ENCODE data around the gene FBXO39. TPM values are rescaled to one million over a fixed set of nuclear protein-coding genes. Genes with fewer than 3 reads are reported as not detected.

Gene FBXO39
- total RNA-seq, 4 donors from 2014 or later, result not detected

DNA sequence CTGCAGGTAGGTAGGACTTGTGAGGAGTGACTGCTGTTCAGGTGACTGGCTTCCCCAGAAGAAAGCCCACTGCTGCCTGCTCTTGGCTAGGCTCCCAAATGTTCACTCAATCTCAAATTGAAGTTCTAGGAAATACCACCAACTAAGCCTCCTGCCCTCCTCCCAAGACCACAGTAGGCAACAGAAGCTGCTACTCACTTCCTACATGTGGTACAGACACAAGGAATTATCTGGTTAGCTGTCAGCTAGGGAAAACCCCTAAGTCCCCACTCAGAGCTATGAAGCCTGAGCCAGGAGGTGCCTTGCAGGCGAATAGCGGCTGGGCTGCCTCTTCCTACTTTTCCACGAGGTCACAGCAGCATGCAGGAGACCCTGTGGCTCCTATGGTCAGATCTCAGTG, 4.9 kb downstream of the FBXO39 start:
- intact Hi-C loops (cut with DNase I; ENCODE audit: low total_unique reads), result no loop called here
- no peak for TF ChIP-seq POLR2A (IDR thresholded peaks at IDR 0.05)
- TF ChIP-seq, protein P1, sequence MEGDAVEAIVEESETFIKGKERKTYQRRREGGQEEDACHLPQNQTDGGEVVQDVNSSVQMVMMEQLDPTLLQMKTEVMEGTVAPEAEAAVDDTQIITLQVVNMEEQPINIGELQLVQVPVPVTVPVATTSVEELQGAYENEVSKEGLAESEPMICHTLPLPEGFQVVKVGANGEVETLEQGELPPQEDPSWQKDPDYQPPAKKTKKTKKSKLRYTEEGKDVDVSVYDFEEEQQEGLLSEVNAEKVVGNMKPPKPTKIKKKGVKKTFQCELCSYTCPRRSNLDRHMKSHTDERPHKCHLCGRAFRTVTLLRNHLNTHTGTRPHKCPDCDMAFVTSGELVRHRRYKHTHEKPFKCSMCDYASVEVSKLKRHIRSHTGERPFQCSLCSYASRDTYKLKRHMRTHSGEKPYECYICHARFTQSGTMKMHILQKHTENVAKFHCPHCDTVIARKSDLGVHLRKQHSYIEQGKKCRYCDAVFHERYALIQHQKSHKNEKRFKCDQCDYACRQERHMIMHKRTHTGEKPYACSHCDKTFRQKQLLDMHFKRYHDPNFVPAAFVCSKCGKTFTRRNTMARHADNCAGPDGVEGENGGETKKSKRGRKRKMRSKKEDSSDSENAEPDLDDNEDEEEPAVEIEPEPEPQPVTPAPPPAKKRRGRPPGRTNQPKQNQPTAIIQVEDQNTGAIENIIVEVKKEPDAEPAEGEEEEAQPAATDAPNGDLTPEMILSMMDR (IDR thresholded peaks at IDR 0.05), result no peak
- no peak for TF ChIP-seq POLR2AphosphoS5 (IDR thresholded peaks at IDR 0.05)
- TF ChIP-seq EP300 (IDR thresholded peaks at IDR 0.05; ENCODE audit: low read depth), result no peak
- in situ Hi-C loops (cut with MboI; ENCODE audit: low pct_ligation_motif_present in 1 of 4, low pct_unique_long_range_greater_than_20kb in 1 of 4, low sequenced_read_pairs in 3 of 4), result loop anchor here in 1 of 4 donors (25.0 kb wide), 1 partner anchor 94 kb away; no protein-coding TSS in a partner anchor

DNA sequence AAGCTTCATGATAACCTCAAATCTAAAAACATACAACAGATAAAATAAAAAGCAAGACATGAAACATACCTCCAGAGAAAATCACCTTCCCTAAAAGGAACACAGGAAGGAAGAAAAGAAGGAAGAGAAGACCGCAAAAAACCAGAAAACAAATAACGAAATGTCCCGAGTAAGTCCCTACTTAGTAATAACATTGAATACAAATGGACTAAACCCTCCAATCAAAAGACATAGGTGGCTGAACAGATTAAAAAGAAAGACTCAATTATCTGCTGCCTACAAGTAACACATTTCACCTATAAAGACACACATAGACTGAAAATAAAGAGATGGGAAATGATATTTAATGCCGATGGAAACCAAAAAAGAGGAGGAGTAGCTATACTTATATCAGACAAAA, 6.2 kb downstream of the FBXO39 start:
- 86% methylated on average over 4 of the region's 4 CpGs for WGBS, 2 donors (ENCODE audit: low coverage in 1 of 2)
- TF ChIP-seq EP300 (IDR thresholded peaks at IDR 0.05; ENCODE audit: low read depth), result no peak
- TF ChIP-seq POLR2AphosphoS5 (IDR thresholded peaks at IDR 0.05), result no peak
- TF ChIP-seq, protein P1 (IDR thresholded peaks at IDR 0.05), result no peak
- TF ChIP-seq POLR2A (IDR thresholded peaks at IDR 0.05), result no peak
- in situ Hi-C loops (cut with MboI; ENCODE audit: low pct_ligation_motif_present in 1 of 4, low pct_unique_long_range_greater_than_20kb in 1 of 4, low sequenced_read_pairs in 3 of 4) (loop anchor here in 1 of 4 donors (25.0 kb wide), 1 partner anchor 95 kb away; no protein-coding TSS in a partner anchor), intact Hi-C loops (cut with DNase I; ENCODE audit: low total_unique reads) (no loop called here)
- H3K4me3 ChIP-seq, result no peak overlapping the region
- no peaks in the 10 kb centered on the region for H3K36me3 ChIP-seq
- H3K27me3 ChIP-seq, result peaks cover 41% of the 10 kb centered on the region
- H3K9me3 ChIP-seq, result peaks cover 3 to 5% of the 10 kb centered on the region in 2 donors
- DNase-seq, result no peak
- no peak overlapping the region for H3K27ac ChIP-seq
- H3K4me1 ChIP-seq, result no peaks in the 10 kb centered on the region

More for the DNA sequence above, 4.9 kb downstream of the FBXO39 start:
- DNase-seq, result no peak
- H3K27ac ChIP-seq, result no peak overlapping the region
- H3K4me3 ChIP-seq, result no peak overlapping the region
- 63% methylated on average over 3 of the region's 3 CpGs; no CpG with 5 or more reads in 1 of the 2 donors for WGBS, 2 donors (ENCODE audit: low coverage in 1 of 2)
- H3K9me3 ChIP-seq, result peaks cover 3 to 5% of the 10 kb centered on the region in 2 donors
- no peaks in the 10 kb centered on the region for H3K36me3 ChIP-seq
- H3K4me1 ChIP-seq, result peaks cover 0 to 2% (median 0%) of the 10 kb centered on the region in 4 donors
- H3K27me3 ChIP-seq, result peaks cover 41% of the 10 kb centered on the region

DNA sequence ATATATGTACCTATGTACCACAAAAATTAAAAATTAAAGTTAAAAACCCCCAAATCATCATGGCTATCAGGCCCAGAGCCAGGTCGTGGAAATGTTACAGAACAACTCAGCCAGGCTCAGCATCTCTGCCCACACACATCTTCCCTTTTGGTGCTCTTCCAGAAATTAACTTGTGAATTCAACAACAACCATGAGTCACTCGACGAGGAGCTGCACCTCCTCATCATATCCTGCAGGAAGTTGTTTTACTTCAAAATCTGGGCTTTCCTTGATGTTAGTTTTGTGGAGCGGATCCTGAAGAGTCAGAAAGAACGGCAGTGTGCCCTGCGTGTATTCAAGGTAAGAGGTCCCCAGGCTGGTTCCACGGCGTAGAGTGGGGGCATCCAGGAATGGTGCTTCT, 10.6 kb downstream of the FBXO39 start:
- DNase-seq, result no peak
- WGBS, 2 donors (ENCODE audit: low coverage in 1 of 2), result 13 to 70% methylated on average over 1 to 8 of the region's 8 CpGs
- Histone ChIP-seq H3K27me3 (peaks cover 73% of the 10 kb centered on the region), H3K4me1 (no peaks in the 10 kb centered on the region), H3K27ac (no peak overlapping the region), H3K4me3 (no peak overlapping the region), H3K9me3 (peaks cover 3 to 5% of the 10 kb centered on the region in 2 donors), H3K36me3 (no peaks in the 10 kb centered on the region)
- in situ Hi-C loops (cut with MboI; ENCODE audit: low pct_ligation_motif_present in 1 of 4, low pct_unique_long_range_greater_than_20kb in 1 of 4, low sequenced_read_pairs in 3 of 4), result loop anchor here in 1 of 4 donors (25.0 kb wide), 1 partner anchor 99 kb away; no protein-coding TSS in a partner anchor
- intact Hi-C loops (cut with DNase I; ENCODE audit: low total_unique reads), result no loop called here
- TF ChIP-seq POLR2A (IDR thresholded peaks at IDR 0.05), result no peak
- TF ChIP-seq, protein P1 (IDR thresholded peaks at IDR 0.05), result no peak
- no peak for TF ChIP-seq POLR2AphosphoS5 (IDR thresholded peaks at IDR 0.05)
- no peak for TF ChIP-seq EP300 (IDR thresholded peaks at IDR 0.05; ENCODE audit: low read depth)

DNA sequence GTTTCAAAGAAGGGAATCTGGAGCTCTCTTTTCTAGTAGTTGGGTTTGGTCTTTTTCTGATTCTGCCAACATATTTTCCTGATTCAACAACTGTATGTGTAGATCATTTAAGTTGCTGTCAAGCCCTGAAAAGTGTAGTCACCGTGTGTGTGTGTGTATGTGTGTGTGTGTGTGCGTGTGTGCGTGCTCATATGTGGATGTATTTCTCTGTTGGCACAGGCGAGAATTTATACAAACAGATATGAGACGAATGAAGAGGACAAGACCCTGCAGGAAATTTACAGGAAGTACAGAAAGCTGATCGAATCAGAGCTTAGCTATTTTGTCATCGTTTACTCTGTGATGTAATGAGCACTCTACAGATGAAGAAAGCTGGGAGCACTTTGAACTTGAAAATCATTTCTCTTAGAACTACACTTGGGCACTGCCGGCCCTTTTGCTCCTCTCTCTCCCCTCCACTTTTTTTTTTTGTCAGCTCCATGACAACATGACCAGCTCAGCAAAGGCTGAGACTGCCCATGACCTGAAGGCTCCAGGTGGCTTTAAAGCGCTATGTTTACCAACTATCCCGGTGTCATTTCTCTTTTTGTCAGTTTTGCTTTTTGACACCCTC, 11.2 kb downstream of the FBXO39 start:
- in situ Hi-C loops (cut with MboI; ENCODE audit: low pct_ligation_motif_present in 1 of 4, low pct_unique_long_range_greater_than_20kb in 1 of 4, low sequenced_read_pairs in 3 of 4) (loop anchor here in 1 of 4 donors (25.0 kb wide), 1 partner anchor 100 kb away; no protein-coding TSS in a partner anchor), intact Hi-C loops (cut with DNase I; ENCODE audit: low total_unique reads) (no loop called here)
- no peaks in the 10 kb centered on the region for H3K4me1 ChIP-seq
- peaks cover 79% of the 10 kb centered on the region for H3K27me3 ChIP-seq
- no peak overlapping the region for H3K27ac ChIP-seq
- WGBS, 2 donors (ENCODE audit: low coverage in 1 of 2), result 36 to 44% methylated on average over 8 to 10 of the region's 10 CpGs
- no peak for DNase-seq
- no peak overlapping the region for H3K4me3 ChIP-seq
- TF ChIP-seq, protein P1 (IDR thresholded peaks at IDR 0.05), result no peak
- TF ChIP-seq POLR2A (IDR thresholded peaks at IDR 0.05) (no peak), POLR2AphosphoS5 (IDR thresholded peaks at IDR 0.05) (no peak), EP300 (IDR thresholded peaks at IDR 0.05; ENCODE audit: low read depth) (no peak)
- H3K36me3 ChIP-seq, result no peaks in the 10 kb centered on the region
- peaks cover 3 to 5% of the 10 kb centered on the region in 2 donors for H3K9me3 ChIP-seq

All from transverse colon (tissue), 4 donors.